ENCODE results near the gene CLDN2.
A peak's percentile ranks its signal among the peaks of the same experiment; 100 is the strongest.
"Not testable (repeated sequence)": the region's sequence is repeated elsewhere in the genome, so short reads cannot be mapped to it uniquely, and the experiment has no call there.

Gene CLDN2

GRCh38 chrX:106919932-106920452, at the start of gene CLDN2:
Gene CLDN2 (plus strand): TSS chrX:106920402. CDS start chrX:106928229, 7,827 bp downstream.
- DNase-seq (ENCODE audit: low read depth in 3 of 3, low spot score in 1 of 3), result no peak

- not testable (repeated sequence) for DNase-seq (ENCODE audit: low read depth in 3 of 3, low spot score in 1 of 3)
These were observed 47.4 kb upstream of the CLDN2 start for GRCh38 chrX:106872796-106873195.

- no peak for DNase-seq (ENCODE audit: low read depth in 3 of 3, low spot score in 1 of 3)
These were observed 46.1 kb upstream of the CLDN2 start for GRCh38 chrX:106874075-106874474.

- DNase-seq (ENCODE audit: low read depth in 3 of 3, low spot score in 1 of 3), result no peak
These were observed 45.1 kb upstream of the CLDN2 start for GRCh38 chrX:106875151-106875550.

- no peak for DNase-seq (ENCODE audit: low read depth in 3 of 3, low spot score in 1 of 3)
These were observed 30.7 kb upstream of the CLDN2 start for GRCh38 chrX:106889468-106889867.

- DNase-seq (ENCODE audit: low read depth in 3 of 3, low spot score in 1 of 3), result no peak
These were observed 28.3 kb upstream of the CLDN2 start for GRCh38 chrX:106891762-106892460.

- peak in 2 of 3 donors; percentile 2 to 17 for DNase-seq (ENCODE audit: low read depth in 3 of 3, low spot score in 1 of 3)
These were observed 25.8 kb upstream of the CLDN2 start for GRCh38 chrX:106894392-106894909.

- no peak for DNase-seq (ENCODE audit: low read depth in 3 of 3, low spot score in 1 of 3)
These were observed 25.2 kb upstream of the CLDN2 start for GRCh38 chrX:106894978-106895452.

GRCh38 chrX:106897259-106897658, 22.9 kb upstream of the CLDN2 start:
- DNase-seq (ENCODE audit: low read depth in 3 of 3, low spot score in 1 of 3), result no peak

GRCh38 chrX:106898462-106898861, 21.7 kb upstream of the CLDN2 start:
- no peak for DNase-seq (ENCODE audit: low read depth in 3 of 3, low spot score in 1 of 3)

- DNase-seq (ENCODE audit: low read depth in 3 of 3, low spot score in 1 of 3), result no peak
These were observed 20.9 kb upstream of the CLDN2 start for GRCh38 chrX:106899276-106899675.

- DNase-seq (ENCODE audit: low read depth in 3 of 3, low spot score in 1 of 3), result no peak
These were observed 20.4 kb upstream of the CLDN2 start for GRCh38 chrX:106899841-106900240.

GRCh38 chrX:106901341-106901740, 18.9 kb upstream of the CLDN2 start:
- no peak for DNase-seq (ENCODE audit: low read depth in 3 of 3, low spot score in 1 of 3)

- no peak for DNase-seq (ENCODE audit: low read depth in 3 of 3, low spot score in 1 of 3)
These were observed 18.4 kb upstream of the CLDN2 start for GRCh38 chrX:106901781-106902219.

GRCh38 chrX:106902684-106903083, 17.5 kb upstream of the CLDN2 start:
- DNase-seq (ENCODE audit: low read depth in 3 of 3, low spot score in 1 of 3), result no peak

GRCh38 chrX:106903291-106903824, 16.8 kb upstream of the CLDN2 start, which contains the start of gene RIPPLY1:
Gene RIPPLY1 (minus strand): TSS chrX:106903341. CDS start chrX:106903287, 54 bp downstream.
- no peak for DNase-seq (ENCODE audit: low read depth in 3 of 3, low spot score in 1 of 3)

GRCh38 chrX:106903856-106904528, 16.2 kb upstream of the CLDN2 start:
- DNase-seq (ENCODE audit: low read depth in 3 of 3, low spot score in 1 of 3), result no peak

- DNase-seq (ENCODE audit: low read depth in 3 of 3, low spot score in 1 of 3), result no peak
These were observed 15.0 kb upstream of the CLDN2 start for GRCh38 chrX:106905064-106905708.

- no peak for DNase-seq (ENCODE audit: low read depth in 3 of 3, low spot score in 1 of 3)
These were observed 13.8 kb upstream of the CLDN2 start for GRCh38 chrX:106906361-106906760.

GRCh38 chrX:106912864-106913263, 7.3 kb upstream of the CLDN2 start:
- DNase-seq (ENCODE audit: low read depth in 3 of 3, low spot score in 1 of 3), result no peak

GRCh38 chrX:106917830-106918500, 2.2 kb upstream of the CLDN2 start:
- no peak for DNase-seq (ENCODE audit: low read depth in 3 of 3, low spot score in 1 of 3)
